OCI-LY1 (cell line): Measurements from ENCODE around the gene PRXL2B.

Source experiments
- H2AFZ ChIP-seq: fragments of 200-600 bp; sonication (generic), shearing (Covaris generic); 2 replicates; pipeline ENCODE4 v1.6.0; 2014; ENCODE audit warnings: antibody characterized with exemption, mild to moderate bottlenecking, low read length
- H3F3A ChIP-seq: fragments of 200-600 bp; sonication (generic), shearing (Covaris generic); 2 replicates; pipeline ENCODE4 v1.6.0; 2014; ENCODE audit warnings: mild to moderate bottlenecking, antibody characterized with exemption, low read length, moderate library complexity; ENCODE audit not compliant: insufficient read depth
- H3K27ac ChIP-seq: fragments of 200-600 bp; sonication (generic); 2 replicates; pipeline ENCODE4 v1.5.1; 2014; ENCODE audit warnings: low read length, mixed run types, mild to moderate bottlenecking, low read depth; ENCODE audit not compliant: poor library complexity, severe bottlenecking
- H3K27me3 ChIP-seq: fragments of 200-600 bp; sonication (generic); 2 replicates; pipeline ENCODE4 v1.6.0; 2014; ENCODE audit warnings: antibody characterized with exemption, mild to moderate bottlenecking, low read length, moderate library complexity; ENCODE audit not compliant: insufficient read depth
- H3K36me3 ChIP-seq: fragments of 200-600 bp; sonication (generic); 2 replicates; pipeline ENCODE4 v1.6.1; 2014; ENCODE audit warnings: mild to moderate bottlenecking, antibody characterized with exemption, low read length, moderate library complexity, mixed read lengths; ENCODE audit not compliant: insufficient read depth
- H3K4me1 ChIP-seq: fragments of 200-600 bp; sonication (generic); 2 replicates; pipeline ENCODE4 v1.5.1; 2014; ENCODE audit warnings: mild to moderate bottlenecking, low read length, moderate library complexity; ENCODE audit not compliant: insufficient read depth, severe bottlenecking
- H3K4me2 ChIP-seq: fragments of 200-600 bp; sonication (generic), shearing (Covaris generic); 2 replicates; pipeline ENCODE4 v1.6.1; 2014; ENCODE audit warnings: low read length
- H3K4me3 ChIP-seq: fragments of 200-600 bp; sonication (generic); 2 replicates; pipeline ENCODE4 v1.5.1; 2014; ENCODE audit warnings: low read length, low read depth, mild to moderate bottlenecking, mixed read lengths; ENCODE audit not compliant: poor library complexity, severe bottlenecking
- H3K79me2 ChIP-seq: fragments of 200-600 bp; shearing (Covaris generic); 2 replicates; pipeline ENCODE4 v1.6.1; 2016; ENCODE audit warnings: mixed run types, low read length, mixed read lengths; ENCODE audit not compliant: insufficient read depth
- H3K9ac ChIP-seq: fragments of 200-600 bp; sonication (generic), shearing (Covaris generic); 2 replicates; pipeline ENCODE4 v1.6.1; 2014; ENCODE audit warnings: mild to moderate bottlenecking, low read length, mixed read lengths
- H3K9me2 ChIP-seq: fragments of 200-600 bp; sonication (generic), shearing (Covaris generic); 2 replicates; pipeline ENCODE4 v1.6.1; 2014; ENCODE audit warnings: low read depth, mild to moderate bottlenecking, low read length, mixed read lengths
- H3K9me3 ChIP-seq: fragments of 200-600 bp; shearing (Covaris generic); 2 replicates; pipeline ENCODE4 v1.6.1; 2014; ENCODE audit warnings: low read length, mixed read lengths
- H4K20me1 ChIP-seq: fragments of 200-600 bp; sonication (generic), shearing (Covaris generic); 2 replicates; pipeline ENCODE4 v1.6.0; 2016; ENCODE audit warnings: mild to moderate bottlenecking, low read length; ENCODE audit not compliant: insufficient read depth
- CTCF ChIP-seq: fragments of 200-600 bp; sonication (generic), shearing (Covaris generic); IDR thresholded peaks from 2 replicates; pipeline ENCODE4 v1.5.1; 2017; ENCODE audit warnings: mild to moderate bottlenecking, antibody characterized with exemption, low read length, moderate library complexity, mixed read lengths
- EZH2 ChIP-seq: fragments of 200-600 bp; sonication (generic), shearing (Covaris generic); IDR thresholded peaks from 2 replicates; pipeline ENCODE4 v1.8.0; 2017; ENCODE audit warnings: borderline replicate concordance, mixed run types, mild to moderate bottlenecking, antibody characterized with exemption, low read length, moderate library complexity, mixed read lengths

Gene PRXL2B

GRCh38 chr1:2556277-2556677 is 30.3 kb upstream of the PRXL2B start, which contains the start of gene TNFRSF14:
Gene TNFRSF14 (plus strand): TSS chr1:2556371. CDS start chr1:2556665, 294 bp downstream.
- Histone ChIP-seq H3K4me3 (peak within 1 kb of the TSS; percentile 46), H3K4me1 (peaks cover 12% of the 10 kb centered on the region)

GRCh38 chr1:2556678-2557481 is 29.7 kb upstream of the PRXL2B start:
- Histone ChIP-seq H3F3A (no peaks in the 10 kb centered on the region), H3K4me2 (peak overlapping the region; percentile 61), H3K9me3 (no peaks in the 10 kb centered on the region), H3K4me3 (peak overlapping the region; percentile 46), H3K79me2 (no peaks in the 10 kb centered on the region), H3K9me2 (no peaks in the 10 kb centered on the region), H3K36me3 (no peaks in the 10 kb centered on the region), H3K9ac (peak overlapping the region; percentile 18; the same call in 1 of the 2 replicates), H3K27me3 (no peaks in the 10 kb centered on the region), H3K27ac (no peak overlapping the region), H2AFZ (no peak overlapping the region), H4K20me1 (no peaks in the 10 kb centered on the region), H3K4me1 (peaks cover 12% of the 10 kb centered on the region)
- TF ChIP-seq CTCF = no peak
- no peak for TF ChIP-seq EZH2

More at GRCh38 chr1:2556277-2556677, 30.3 kb upstream of the PRXL2B start, which contains the start of gene TNFRSF14:
- Histone ChIP-seq H3K79me2 (no peaks in the 10 kb centered on the region), H3K4me2 (peak within 1 kb of the TSS; percentile 61), H3K9ac (peak within 1 kb of the TSS; percentile 18; the same call in 1 of the 2 replicates), H3K36me3 (no peaks in the 10 kb centered on the region), H3K27ac (no peak within 1 kb of the TSS), H2AFZ (no peak within 1 kb of the TSS), H4K20me1 (no peaks in the 10 kb centered on the region), H3K9me2 (no peaks in the 10 kb centered on the region), H3K27me3 (no peaks in the 10 kb centered on the region), H3F3A (no peaks in the 10 kb centered on the region), H3K9me3 (no peaks in the 10 kb centered on the region)
- TF ChIP-seq CTCF = no peak
- no peak for TF ChIP-seq EZH2

GRCh38 chr1:2557482-2558400 is 28.8 kb upstream of the PRXL2B start:
- Histone ChIP-seq H3K79me2 (no peaks in the 10 kb centered on the region), H3K9me3 (no peaks in the 10 kb centered on the region), H2AFZ (no peak overlapping the region), H4K20me1 (no peaks in the 10 kb centered on the region), H3K9me2 (no peaks in the 10 kb centered on the region), H3K27ac (no peak overlapping the region), H3K27me3 (no peaks in the 10 kb centered on the region), H3F3A (no peaks in the 10 kb centered on the region), H3K4me2 (no peak overlapping the region), H3K4me1 (peaks cover 12% of the 10 kb centered on the region), H3K9ac (no peak overlapping the region), H3K36me3 (no peaks in the 10 kb centered on the region), H3K4me3 (no peak overlapping the region)
- TF ChIP-seq CTCF (no peak), EZH2 (no peak)
